ENCODE results near the gene CDKN2AIP.
"Not testable (repeated sequence)": the region's sequence is repeated elsewhere in the genome, so short reads cannot be mapped to it uniquely, and the experiment has no call there.

DNA sequence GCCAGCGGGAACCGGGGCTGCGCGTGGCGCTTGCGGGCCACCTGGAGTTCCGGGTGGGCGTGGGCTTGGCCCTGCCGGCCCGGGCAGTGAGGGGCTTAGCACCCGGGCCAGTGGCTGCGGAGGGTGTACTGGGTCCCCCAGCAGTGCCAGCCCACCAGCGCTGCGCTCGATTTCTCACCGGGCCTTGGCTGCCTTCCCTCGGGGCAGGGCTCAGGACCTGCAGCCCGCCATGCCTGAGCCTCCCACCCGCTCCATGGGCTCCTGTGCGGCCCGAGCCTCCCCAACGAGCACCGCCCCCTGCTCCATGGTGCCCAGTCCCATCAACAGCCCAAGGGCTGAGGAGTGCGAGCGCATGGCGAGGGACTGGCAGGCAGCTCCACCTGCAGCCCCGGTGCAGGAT, 11.3 kb upstream of the CDKN2AIP start:
- TF ChIP-seq EP300 (IDR thresholded peaks at IDR 0.05; ENCODE audit: borderline replicate concordance in 1 of 2, control insufficient read depth in 1 of 2, low read depth in 2 of 2, low read length in 2 of 2); POLR2A (IDR thresholded peaks at IDR 0.05; ENCODE audit: low read depth, low read length); CHD1 (IDR thresholded peaks at IDR 0.05; ENCODE audit: low read depth, low read length); POLR2AphosphoS5 (IDR thresholded peaks at IDR 0.05; ENCODE audit: low read length); ZSCAN29 (IDR thresholded peaks at IDR 0.05); SP1 (IDR thresholded peaks at IDR 0.05; ENCODE audit: low read depth, low read length); TCF7 (IDR thresholded peaks at IDR 0.05; ENCODE audit: borderline replicate concordance): not testable (repeated sequence)
- TF ChIP-seq, protein P1, sequence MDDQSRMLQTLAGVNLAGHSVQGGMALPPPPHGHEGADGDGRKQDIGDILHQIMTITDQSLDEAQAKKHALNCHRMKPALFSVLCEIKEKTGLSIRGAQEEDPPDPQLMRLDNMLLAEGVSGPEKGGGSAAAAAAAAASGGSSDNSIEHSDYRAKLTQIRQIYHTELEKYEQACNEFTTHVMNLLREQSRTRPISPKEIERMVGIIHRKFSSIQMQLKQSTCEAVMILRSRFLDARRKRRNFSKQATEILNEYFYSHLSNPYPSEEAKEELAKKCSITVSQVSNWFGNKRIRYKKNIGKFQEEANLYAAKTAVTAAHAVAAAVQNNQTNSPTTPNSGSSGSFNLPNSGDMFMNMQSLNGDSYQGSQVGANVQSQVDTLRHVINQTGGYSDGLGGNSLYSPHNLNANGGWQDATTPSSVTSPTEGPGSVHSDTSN (IDR thresholded peaks at IDR 0.05; ENCODE audit: insufficient replicate concordance, low read depth, low read length), result not testable (repeated sequence)
- TF ChIP-seq, protein P2, sequence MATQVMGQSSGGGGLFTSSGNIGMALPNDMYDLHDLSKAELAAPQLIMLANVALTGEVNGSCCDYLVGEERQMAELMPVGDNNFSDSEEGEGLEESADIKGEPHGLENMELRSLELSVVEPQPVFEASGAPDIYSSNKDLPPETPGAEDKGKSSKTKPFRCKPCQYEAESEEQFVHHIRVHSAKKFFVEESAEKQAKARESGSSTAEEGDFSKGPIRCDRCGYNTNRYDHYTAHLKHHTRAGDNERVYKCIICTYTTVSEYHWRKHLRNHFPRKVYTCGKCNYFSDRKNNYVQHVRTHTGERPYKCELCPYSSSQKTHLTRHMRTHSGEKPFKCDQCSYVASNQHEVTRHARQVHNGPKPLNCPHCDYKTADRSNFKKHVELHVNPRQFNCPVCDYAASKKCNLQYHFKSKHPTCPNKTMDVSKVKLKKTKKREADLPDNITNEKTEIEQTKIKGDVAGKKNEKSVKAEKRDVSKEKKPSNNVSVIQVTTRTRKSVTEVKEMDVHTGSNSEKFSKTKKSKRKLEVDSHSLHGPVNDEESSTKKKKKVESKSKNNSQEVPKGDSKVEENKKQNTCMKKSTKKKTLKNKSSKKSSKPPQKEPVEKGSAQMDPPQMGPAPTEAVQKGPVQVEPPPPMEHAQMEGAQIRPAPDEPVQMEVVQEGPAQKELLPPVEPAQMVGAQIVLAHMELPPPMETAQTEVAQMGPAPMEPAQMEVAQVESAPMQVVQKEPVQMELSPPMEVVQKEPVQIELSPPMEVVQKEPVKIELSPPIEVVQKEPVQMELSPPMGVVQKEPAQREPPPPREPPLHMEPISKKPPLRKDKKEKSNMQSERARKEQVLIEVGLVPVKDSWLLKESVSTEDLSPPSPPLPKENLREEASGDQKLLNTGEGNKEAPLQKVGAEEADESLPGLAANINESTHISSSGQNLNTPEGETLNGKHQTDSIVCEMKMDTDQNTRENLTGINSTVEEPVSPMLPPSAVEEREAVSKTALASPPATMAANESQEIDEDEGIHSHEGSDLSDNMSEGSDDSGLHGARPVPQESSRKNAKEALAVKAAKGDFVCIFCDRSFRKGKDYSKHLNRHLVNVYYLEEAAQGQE (IDR thresholded peaks at IDR 0.05; ENCODE audit: low read depth, low read length), result not testable (repeated sequence)
- TF ChIP-seq, protein P3, sequence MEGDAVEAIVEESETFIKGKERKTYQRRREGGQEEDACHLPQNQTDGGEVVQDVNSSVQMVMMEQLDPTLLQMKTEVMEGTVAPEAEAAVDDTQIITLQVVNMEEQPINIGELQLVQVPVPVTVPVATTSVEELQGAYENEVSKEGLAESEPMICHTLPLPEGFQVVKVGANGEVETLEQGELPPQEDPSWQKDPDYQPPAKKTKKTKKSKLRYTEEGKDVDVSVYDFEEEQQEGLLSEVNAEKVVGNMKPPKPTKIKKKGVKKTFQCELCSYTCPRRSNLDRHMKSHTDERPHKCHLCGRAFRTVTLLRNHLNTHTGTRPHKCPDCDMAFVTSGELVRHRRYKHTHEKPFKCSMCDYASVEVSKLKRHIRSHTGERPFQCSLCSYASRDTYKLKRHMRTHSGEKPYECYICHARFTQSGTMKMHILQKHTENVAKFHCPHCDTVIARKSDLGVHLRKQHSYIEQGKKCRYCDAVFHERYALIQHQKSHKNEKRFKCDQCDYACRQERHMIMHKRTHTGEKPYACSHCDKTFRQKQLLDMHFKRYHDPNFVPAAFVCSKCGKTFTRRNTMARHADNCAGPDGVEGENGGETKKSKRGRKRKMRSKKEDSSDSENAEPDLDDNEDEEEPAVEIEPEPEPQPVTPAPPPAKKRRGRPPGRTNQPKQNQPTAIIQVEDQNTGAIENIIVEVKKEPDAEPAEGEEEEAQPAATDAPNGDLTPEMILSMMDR (IDR thresholded peaks at IDR 0.05 in 2 of 3, conservative IDR thresholded peaks at IDR 0.05 in 1 of 3; ENCODE audit: control insufficient read depth in 2 of 3, extremely low read depth in 1 of 3, insufficient read depth in 1 of 3, low read depth in 3 of 3, low read length in 3 of 3), result not testable (repeated sequence)

All from GM12878 (cell line).